ENCODE results near the gene ACOX3. TPM values are rescaled to one million over a fixed set of nuclear protein-coding genes. Genes with fewer than 3 reads are reported as not detected.

The ACOX3 gene
- total RNA-seq, 6 experiments from 2014 or later: 18.6 to 23.2 (median 19.9) TPM

DNA sequence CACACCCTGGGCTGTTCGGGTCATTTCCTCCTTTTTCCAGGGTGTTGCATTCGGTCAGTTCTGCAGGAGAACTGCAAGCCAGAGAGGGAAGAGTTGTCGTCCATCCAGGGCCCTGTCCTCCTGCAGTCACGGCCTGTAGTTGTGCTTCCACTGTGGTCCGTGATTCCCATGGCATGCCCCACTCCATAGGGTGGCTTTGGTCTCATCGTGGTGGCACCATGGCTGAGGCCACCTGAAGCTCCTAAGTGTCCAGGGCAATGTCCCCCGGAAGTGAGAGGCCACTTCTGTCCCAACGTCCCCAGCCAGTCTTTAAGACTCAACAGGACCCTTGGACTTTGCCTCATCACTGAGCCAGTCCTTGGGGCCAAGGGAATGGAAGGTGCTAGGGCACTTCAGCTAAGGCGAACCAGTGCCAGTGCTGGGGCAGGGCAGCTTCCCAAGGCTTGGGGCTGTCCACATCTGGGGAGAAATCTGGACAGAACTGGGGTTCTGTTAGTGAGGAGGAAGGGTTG lies 87.3 kb downstream of the ACOX3 start:
- Mint-ChIP-seq H3K36me3 (ENCODE audit: low read depth) (no peaks in the 10 kb centered on the region), H3K27ac (no peak overlapping the region), H3K4me3 (no peak overlapping the region), H3K4me1 (ENCODE audit: low read depth) (peaks cover 24% of the 10 kb centered on the region), H3K27me3 (ENCODE audit: insufficient read depth) (peaks cover 27% of the 10 kb centered on the region), H3K9me3 (no peaks in the 10 kb centered on the region)
- TF ChIP-seq, protein P1, sequence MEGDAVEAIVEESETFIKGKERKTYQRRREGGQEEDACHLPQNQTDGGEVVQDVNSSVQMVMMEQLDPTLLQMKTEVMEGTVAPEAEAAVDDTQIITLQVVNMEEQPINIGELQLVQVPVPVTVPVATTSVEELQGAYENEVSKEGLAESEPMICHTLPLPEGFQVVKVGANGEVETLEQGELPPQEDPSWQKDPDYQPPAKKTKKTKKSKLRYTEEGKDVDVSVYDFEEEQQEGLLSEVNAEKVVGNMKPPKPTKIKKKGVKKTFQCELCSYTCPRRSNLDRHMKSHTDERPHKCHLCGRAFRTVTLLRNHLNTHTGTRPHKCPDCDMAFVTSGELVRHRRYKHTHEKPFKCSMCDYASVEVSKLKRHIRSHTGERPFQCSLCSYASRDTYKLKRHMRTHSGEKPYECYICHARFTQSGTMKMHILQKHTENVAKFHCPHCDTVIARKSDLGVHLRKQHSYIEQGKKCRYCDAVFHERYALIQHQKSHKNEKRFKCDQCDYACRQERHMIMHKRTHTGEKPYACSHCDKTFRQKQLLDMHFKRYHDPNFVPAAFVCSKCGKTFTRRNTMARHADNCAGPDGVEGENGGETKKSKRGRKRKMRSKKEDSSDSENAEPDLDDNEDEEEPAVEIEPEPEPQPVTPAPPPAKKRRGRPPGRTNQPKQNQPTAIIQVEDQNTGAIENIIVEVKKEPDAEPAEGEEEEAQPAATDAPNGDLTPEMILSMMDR (IDR thresholded peaks at IDR 0.05): no peak
- no peak for DNase-seq

DNA sequence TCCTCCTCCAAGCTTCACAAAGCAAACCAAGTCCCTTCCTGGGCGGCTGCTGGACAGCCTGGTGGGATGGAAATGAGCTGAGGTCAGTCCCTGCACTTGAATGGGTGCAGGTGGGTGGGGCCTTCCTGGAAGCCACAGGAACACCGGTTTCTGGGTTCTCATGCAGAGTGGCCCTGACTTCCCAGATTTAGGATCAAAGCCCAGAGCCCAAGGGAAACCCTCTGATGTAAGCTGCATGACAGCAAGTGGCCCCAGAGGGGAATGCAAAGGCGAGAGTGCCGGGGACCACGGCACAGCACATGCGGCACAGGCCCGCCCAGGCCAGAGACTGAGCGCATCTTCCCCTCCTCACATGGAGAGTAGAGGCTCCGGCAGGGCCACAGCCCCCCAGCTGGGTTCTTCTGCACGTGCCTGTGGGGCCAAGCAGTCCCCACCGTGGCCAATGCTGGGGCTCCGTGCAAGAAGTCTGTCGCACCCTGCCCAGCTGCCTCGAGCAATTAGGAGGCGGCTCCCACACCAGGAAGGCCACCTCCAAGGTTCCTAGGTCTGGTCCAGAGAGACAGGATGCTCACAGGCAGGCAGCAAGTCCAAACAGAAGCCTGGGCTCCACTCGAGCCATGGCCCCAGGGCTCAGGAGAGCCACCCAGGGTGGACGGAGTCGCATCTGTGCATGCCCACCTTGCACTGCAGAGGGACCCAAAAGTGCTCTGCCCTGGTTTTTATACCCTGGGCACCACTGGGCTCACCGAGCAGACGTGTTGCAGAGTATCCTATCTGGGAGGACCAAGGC lies 88.0 kb downstream of the ACOX3 start:
- Mint-ChIP-seq H3K27me3 (ENCODE audit: insufficient read depth) (peaks cover 21% of the 10 kb centered on the region), H3K9me3 (no peaks in the 10 kb centered on the region), H3K36me3 (ENCODE audit: low read depth) (no peaks in the 10 kb centered on the region), H3K4me3 (no peak overlapping the region), H3K27ac (no peak overlapping the region), H3K4me1 (ENCODE audit: low read depth) (peaks cover 24% of the 10 kb centered on the region)
- TF ChIP-seq, protein P1 (IDR thresholded peaks at IDR 0.05): no peak
- no peak for DNase-seq

DNA sequence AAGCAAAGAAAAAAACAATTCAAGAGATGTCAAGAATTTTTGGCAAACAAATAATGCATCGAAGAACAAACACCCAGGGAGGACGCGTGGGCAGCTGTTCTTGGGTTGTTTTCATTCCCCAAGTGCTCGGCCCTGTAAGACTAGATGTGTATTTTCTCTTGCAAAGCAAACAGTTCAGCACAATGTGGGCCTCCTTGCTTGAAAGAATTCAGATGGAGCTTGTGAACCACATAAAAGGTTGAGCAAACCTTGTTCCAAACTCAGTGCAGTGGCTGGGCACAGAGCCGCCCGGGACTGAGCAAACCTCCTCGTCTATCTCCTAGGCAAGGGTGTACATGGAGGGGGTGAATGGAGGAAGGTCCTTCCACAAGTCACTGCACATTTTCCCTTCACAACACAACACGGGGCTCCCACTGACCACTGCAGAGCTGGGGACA lies 88.6 kb downstream of the ACOX3 start:
- Mint-ChIP-seq H3K4me1 (ENCODE audit: low read depth) (peaks cover 24% of the 10 kb centered on the region), H3K36me3 (ENCODE audit: low read depth) (no peaks in the 10 kb centered on the region), H3K9me3 (no peaks in the 10 kb centered on the region), H3K4me3 (no peak overlapping the region), H3K27ac (no peak overlapping the region), H3K27me3 (ENCODE audit: insufficient read depth) (peaks cover 20% of the 10 kb centered on the region)
- no peak for DNase-seq
- TF ChIP-seq, protein P1 (IDR thresholded peaks at IDR 0.05): no peak

DNA sequence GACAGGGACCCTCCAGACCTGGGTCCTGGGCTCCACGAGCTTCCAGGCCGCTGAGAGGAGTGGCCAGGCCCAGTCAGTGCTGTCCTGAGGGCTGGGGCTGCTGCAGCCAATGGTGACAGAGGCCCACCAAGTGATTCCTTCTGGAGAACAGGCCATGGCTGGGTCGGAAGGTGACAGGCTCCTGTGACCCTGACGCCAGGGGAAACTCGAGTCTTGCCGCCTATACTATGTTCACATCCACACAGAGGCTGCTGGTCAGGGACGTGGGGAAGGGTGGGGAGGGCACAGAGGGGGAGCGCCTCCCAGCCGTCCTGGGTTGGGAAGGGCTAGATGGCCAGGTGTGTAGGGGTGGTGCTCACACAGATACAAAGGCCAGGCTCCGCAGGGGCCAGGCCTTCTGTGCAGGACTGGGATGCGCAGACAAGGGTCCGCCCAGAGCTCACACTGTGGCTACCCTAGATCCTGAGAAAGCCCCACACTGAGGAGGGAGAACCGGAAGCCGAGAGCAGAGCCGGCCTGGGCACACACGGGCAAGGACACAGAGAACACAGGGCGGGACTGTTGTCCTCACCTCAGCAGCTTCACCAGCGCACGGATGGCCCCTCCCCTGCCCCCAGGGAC lies 89.6 kb downstream of the ACOX3 start:
- no peak overlapping the region for H3K27ac Mint-ChIP-seq
- H3K36me3 Mint-ChIP-seq (ENCODE audit: low read depth): no peaks in the 10 kb centered on the region
- TF ChIP-seq, protein P1 (IDR thresholded peaks at IDR 0.05): no peak
- no peak for DNase-seq
- H3K27me3 Mint-ChIP-seq (ENCODE audit: insufficient read depth): peaks cover 20% of the 10 kb centered on the region
- peaks cover 24% of the 10 kb centered on the region for H3K4me1 Mint-ChIP-seq (ENCODE audit: low read depth)
- H3K9me3 Mint-ChIP-seq: no peaks in the 10 kb centered on the region
- H3K4me3 Mint-ChIP-seq: no peak overlapping the region

DNA sequence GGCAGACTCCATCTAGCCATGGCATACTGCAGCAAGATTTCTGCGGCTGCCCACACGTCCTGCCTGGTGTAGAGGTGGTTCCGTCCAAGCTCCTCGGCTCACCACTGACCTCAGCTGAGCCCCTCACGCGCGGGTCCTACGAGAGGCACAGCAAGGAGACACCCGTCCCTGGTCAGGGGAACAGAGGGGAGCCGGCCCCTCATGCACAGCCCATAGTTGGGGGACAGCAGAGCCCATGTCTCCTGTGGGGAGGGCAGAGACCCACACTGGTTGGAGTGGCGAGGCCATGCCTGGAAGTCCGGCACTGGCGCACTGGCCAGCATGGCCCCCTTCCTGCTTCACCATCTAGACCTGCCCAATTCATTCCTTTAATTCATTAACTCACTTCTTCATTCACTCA lies 90.2 kb downstream of the ACOX3 start:
- Mint-ChIP-seq H3K27ac (no peak overlapping the region), H3K9me3 (no peaks in the 10 kb centered on the region), H3K4me3 (no peak overlapping the region), H3K27me3 (ENCODE audit: insufficient read depth) (peaks cover 20% of the 10 kb centered on the region), H3K4me1 (ENCODE audit: low read depth) (peaks cover 18% of the 10 kb centered on the region), H3K36me3 (ENCODE audit: low read depth) (no peaks in the 10 kb centered on the region)
- DNase-seq: no peak
- TF ChIP-seq, protein P1 (IDR thresholded peaks at IDR 0.05): no peak

All from HFFc6 (cell line).